ENCODE measurements around the gene KLHL15. TPM values are rescaled to one million over a fixed set of nuclear protein-coding genes. Genes with fewer than 3 reads are reported as not detected.
"Not testable (repeated sequence)": the region's sequence is repeated elsewhere in the genome, so short reads cannot be mapped to it uniquely, and the experiment has no call there.

KLHL15 gene
- total RNA-seq, 1 donor from 2014 or later = 5.0 TPM

DNA sequence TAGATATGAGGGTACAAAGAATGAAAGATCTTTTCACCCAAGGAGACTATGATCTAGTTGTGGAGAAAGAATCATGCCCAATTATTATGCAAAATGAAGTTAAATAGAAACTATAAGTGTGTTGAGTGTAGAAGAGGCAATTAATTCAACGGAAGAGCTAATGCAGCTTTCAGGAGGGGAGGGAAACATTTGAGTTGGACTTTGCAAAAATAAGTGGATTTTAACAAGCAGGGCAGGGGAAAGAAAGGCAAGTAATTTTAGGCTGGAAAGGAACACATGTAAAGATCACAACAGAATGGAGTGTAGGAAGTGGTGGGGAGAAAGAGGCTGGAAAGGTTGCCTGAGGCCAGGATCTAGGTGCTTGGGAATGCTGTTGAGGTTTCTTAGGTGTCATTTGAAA, 44.1 kb downstream of the KLHL15 start:
- Mint-ChIP-seq H3K9me3 (ENCODE audit: unreplicated experiment) (no peaks in the 10 kb centered on the region), H3K27me3 (ENCODE audit: unreplicated experiment) (no peaks in the 10 kb centered on the region), H3K27ac (ENCODE audit: unreplicated experiment) (no peak overlapping the region), H3K4me3 (ENCODE audit: unreplicated experiment) (no peak overlapping the region), H3K36me3 (ENCODE audit: unreplicated experiment) (no peaks in the 10 kb centered on the region), H3K4me1 (ENCODE audit: low read depth, unreplicated experiment) (no peaks in the 10 kb centered on the region)
- no peak for DNase-seq
- TF ChIP-seq CTCF (IDR thresholded peaks at IDR 0.05; ENCODE audit: partially characterized antibody, unreplicated experiment) = no peak

DNA sequence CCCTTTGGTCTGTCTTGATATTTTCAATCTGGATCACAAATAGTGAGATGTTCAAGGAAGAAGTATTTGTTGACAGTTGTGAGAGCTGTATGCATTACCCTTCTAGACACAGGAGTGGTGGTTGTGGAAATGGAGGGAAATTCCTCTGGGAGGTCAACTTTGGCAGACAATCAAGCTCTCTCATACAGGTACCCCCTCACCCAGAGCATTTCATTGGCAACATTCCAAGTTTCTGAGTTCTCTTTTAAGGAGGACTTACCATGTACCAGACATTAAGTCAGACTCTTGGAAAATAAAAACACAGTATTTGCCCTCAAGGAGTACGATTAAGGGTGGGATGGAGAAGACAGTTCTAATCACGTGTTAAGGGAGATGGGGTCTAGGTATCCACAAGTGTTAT, 45.3 kb downstream of the KLHL15 start:
- no peak for TF ChIP-seq CTCF (IDR thresholded peaks at IDR 0.05; ENCODE audit: partially characterized antibody, unreplicated experiment)
- Mint-ChIP-seq H3K4me3 (ENCODE audit: unreplicated experiment) (no peak overlapping the region), H3K36me3 (ENCODE audit: unreplicated experiment) (no peaks in the 10 kb centered on the region), H3K9me3 (ENCODE audit: unreplicated experiment) (no peaks in the 10 kb centered on the region), H3K27ac (ENCODE audit: unreplicated experiment) (no peak overlapping the region), H3K27me3 (ENCODE audit: unreplicated experiment) (no peaks in the 10 kb centered on the region), H3K4me1 (ENCODE audit: low read depth, unreplicated experiment) (no peaks in the 10 kb centered on the region)
- DNase-seq = no peak

- no peaks in the 10 kb centered on the region for H3K27me3 Mint-ChIP-seq (ENCODE audit: unreplicated experiment)
- DNase-seq = no peak
- TF ChIP-seq CTCF (IDR thresholded peaks at IDR 0.05; ENCODE audit: partially characterized antibody, unreplicated experiment) = no peak
- no peaks in the 10 kb centered on the region for H3K9me3 Mint-ChIP-seq (ENCODE audit: unreplicated experiment)
- H3K4me1 Mint-ChIP-seq (ENCODE audit: low read depth, unreplicated experiment) = no peaks in the 10 kb centered on the region
- H3K27ac Mint-ChIP-seq (ENCODE audit: unreplicated experiment) = no peak overlapping the region
- no peak overlapping the region for H3K4me3 Mint-ChIP-seq (ENCODE audit: unreplicated experiment)
- H3K36me3 Mint-ChIP-seq (ENCODE audit: unreplicated experiment) = no peaks in the 10 kb centered on the region
Observed at GRCh38 chrX:23981222-23981621, 45.8 kb downstream of the KLHL15 start.

DNA sequence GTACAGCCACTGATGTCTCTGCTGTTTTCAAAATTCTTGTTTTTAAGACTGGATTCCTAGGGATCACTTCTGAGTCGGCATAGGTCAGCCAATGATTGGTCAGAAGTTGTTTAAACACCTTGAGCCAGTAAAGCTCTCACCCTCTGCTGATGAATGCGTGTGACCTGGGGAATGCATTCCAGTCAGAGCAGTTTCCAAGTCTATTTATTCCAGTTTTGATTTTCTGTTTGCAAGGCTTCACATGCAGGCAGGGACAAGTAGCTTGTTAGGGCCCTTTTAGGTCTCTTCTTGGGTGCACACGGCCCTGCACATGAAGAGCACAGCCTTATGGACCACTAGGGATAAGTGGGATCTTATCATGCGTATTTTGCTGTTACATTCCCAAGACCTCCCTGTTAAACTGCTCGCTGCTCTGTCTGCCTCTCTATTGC, 47.0 kb downstream of the KLHL15 start:
- no peak for DNase-seq
- H3K27me3 Mint-ChIP-seq (ENCODE audit: unreplicated experiment) = no peaks in the 10 kb centered on the region

DNA sequence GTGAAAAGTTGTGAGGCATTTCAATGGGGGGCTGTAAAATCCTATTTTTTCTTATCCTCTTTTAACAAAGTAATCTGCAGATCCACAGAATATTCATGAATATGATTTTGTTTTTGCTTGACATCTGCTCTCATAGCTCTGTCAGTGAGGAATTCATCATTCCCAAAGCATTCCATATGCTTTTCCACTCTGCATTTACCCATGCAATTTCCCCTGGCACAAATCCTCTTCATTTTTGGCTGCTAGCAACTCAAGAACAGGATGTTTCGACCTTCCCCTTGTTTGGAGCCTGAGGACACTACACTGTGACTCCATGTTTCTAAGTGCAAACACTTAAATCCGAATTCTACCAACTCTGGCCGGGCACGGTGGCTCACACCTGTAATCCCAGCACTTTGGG, 48.5 kb downstream of the KLHL15 start:
- H3K36me3 Mint-ChIP-seq (ENCODE audit: unreplicated experiment) = no peaks in the 10 kb centered on the region
- no peak overlapping the region for H3K27ac Mint-ChIP-seq (ENCODE audit: unreplicated experiment)
- TF ChIP-seq CTCF (IDR thresholded peaks at IDR 0.05; ENCODE audit: partially characterized antibody, unreplicated experiment) = no peak
- DNase-seq = no peak
- no peaks in the 10 kb centered on the region for H3K9me3 Mint-ChIP-seq (ENCODE audit: unreplicated experiment)
- no peaks in the 10 kb centered on the region for H3K27me3 Mint-ChIP-seq (ENCODE audit: unreplicated experiment)
- no peaks in the 10 kb centered on the region for H3K4me1 Mint-ChIP-seq (ENCODE audit: low read depth, unreplicated experiment)
- no peak overlapping the region for H3K4me3 Mint-ChIP-seq (ENCODE audit: unreplicated experiment)

More for the DNA sequence above, 47.0 kb downstream of the KLHL15 start:
- H3K4me1 Mint-ChIP-seq (ENCODE audit: low read depth, unreplicated experiment) = no peaks in the 10 kb centered on the region
- H3K27ac Mint-ChIP-seq (ENCODE audit: unreplicated experiment) = no peak overlapping the region
- no peaks in the 10 kb centered on the region for H3K36me3 Mint-ChIP-seq (ENCODE audit: unreplicated experiment)
- no peak for TF ChIP-seq CTCF (IDR thresholded peaks at IDR 0.05; ENCODE audit: partially characterized antibody, unreplicated experiment)
- H3K9me3 Mint-ChIP-seq (ENCODE audit: unreplicated experiment) = no peaks in the 10 kb centered on the region
- no peak overlapping the region for H3K4me3 Mint-ChIP-seq (ENCODE audit: unreplicated experiment)

DNA sequence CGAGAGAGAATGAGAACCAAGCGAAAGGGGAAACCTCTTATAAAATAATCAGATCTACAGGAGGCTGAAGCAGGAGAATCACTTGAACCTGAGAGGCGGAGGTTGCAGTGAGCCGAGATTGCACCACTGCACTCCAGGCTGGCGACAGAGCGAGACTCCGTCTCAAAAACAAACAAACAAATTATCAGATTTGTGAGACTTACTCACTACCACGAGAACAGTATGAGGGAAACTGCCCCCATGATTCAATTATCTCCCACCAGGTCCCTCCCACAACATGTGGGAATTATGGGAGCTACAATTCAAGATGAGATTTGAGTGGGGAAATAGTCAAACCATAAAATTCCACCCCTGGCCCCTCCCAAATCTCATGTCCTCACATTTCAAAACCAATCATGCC, 61.4 kb downstream of the KLHL15 start:
- H3K4me3 Mint-ChIP-seq (ENCODE audit: unreplicated experiment); DNase-seq; H3K27ac Mint-ChIP-seq (ENCODE audit: unreplicated experiment); H3K36me3 Mint-ChIP-seq (ENCODE audit: unreplicated experiment); H3K4me1 Mint-ChIP-seq (ENCODE audit: low read depth, unreplicated experiment); H3K9me3 Mint-ChIP-seq (ENCODE audit: unreplicated experiment); H3K27me3 Mint-ChIP-seq (ENCODE audit: unreplicated experiment): not testable (repeated sequence)

Data from glutamatergic neuron (in vitro differentiated cells).